Measurements from ENCODE around the gene CEL. TPM values are rescaled to one million over a fixed set of nuclear protein-coding genes. Genes with fewer than 3 reads are reported as not detected.

The CEL gene
- total RNA-seq, 1 experiment from 2014 or later = 3.6 TPM

DNA sequence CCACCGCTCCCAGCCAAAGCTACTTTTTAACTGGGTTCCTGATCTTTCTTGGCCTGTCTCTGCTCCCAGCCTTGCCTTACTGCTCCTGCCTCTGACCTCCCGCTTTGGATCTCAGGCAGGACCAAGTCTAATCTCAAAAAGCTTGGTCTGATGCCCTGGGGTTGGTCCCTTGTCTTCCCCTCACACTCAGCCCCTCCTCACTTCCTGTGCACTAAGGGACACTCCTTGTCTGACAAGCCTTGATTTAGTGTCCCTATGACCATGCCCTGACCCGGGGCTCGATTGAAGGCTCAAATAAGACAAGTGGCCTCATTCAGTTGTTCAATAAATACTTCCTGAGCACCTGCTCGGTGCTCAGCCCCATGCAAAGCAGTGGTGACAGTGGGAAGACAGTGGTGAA is 34.6 kb upstream of the CEL start:
- H3K27ac Mint-ChIP-seq = no peak overlapping the region
- Histone ChIP-seq H4K8ac (replicated peaks; ENCODE audit: insufficient read length, low read depth, low read length) (no peak overlapping the region), H3K27ac (ENCODE audit: insufficient read length, low read depth, low read length) (no peak overlapping the region), H3K18ac (ENCODE audit: insufficient read length, low read depth, low read length) (no peak overlapping the region), H3T11ph (ENCODE audit: low read length) (no peak overlapping the region), H2BK15ac (ENCODE audit: low read depth, low read length) (no peak overlapping the region), H3K56ac (ENCODE audit: insufficient read length, low read depth, low read length) (no peak overlapping the region), H3K79me2 (ENCODE audit: insufficient read depth, low read length) (peaks cover 5% of the 10 kb centered on the region; the same call in 1 of the 2 replicates), H3K9ac (ENCODE audit: extremely low read depth, insufficient read length, low read length) (no peak overlapping the region), H4K5ac (ENCODE audit: insufficient read length, low read depth, low read length) (no peak overlapping the region), H4K91ac (ENCODE audit: insufficient read length, low read depth, low read length) (no peak overlapping the region), H3K4me1 (ENCODE audit: insufficient read depth, low read length) (no peaks in the 10 kb centered on the region; the same call in 1 of the 2 replicates), H3K27me3 (ENCODE audit: insufficient read depth, low read length) (no peaks in the 10 kb centered on the region), H2AK5ac (ENCODE audit: insufficient read length, low read length) (no peak overlapping the region), H2BK20ac (ENCODE audit: low read depth, low read length, poor library complexity, severe bottlenecking) (no peak overlapping the region), H4K20me1 (ENCODE audit: control insufficient read depth, insufficient read depth, insufficient read length) (no peaks in the 10 kb centered on the region), H2BK12ac (ENCODE audit: insufficient read length, low read depth, low read length) (no peak overlapping the region), H3K4ac (ENCODE audit: low read depth, low read length) (no peak overlapping the region), H3K9me3 (ENCODE audit: control insufficient read depth, low read depth, low read length) (no peaks in the 10 kb centered on the region), H3K23me2 (ENCODE audit: insufficient read length, low read depth, low read length, poor library complexity, severe bottlenecking) (peaks cover 4% of the 10 kb centered on the region), H3K79me1 (ENCODE audit: insufficient read depth, low read depth, low read length, poor library complexity, severe bottlenecking) (no peaks in the 10 kb centered on the region), H3K14ac (ENCODE audit: insufficient read depth, low read length) (no peak overlapping the region), H2AFZ (ENCODE audit: low read length) (no peak overlapping the region), H2BK5ac (ENCODE audit: insufficient read length, low read length) (no peak overlapping the region), H3K4me2 (ENCODE audit: insufficient read depth, insufficient read length, low read length) (no peak overlapping the region), H2BK120ac (ENCODE audit: low read depth, low read length, poor library complexity, severe bottlenecking) (no peak overlapping the region), H3K23ac (ENCODE audit: insufficient read length, low read depth, low read length) (no peak overlapping the region)
- TF ChIP-seq, protein P1, sequence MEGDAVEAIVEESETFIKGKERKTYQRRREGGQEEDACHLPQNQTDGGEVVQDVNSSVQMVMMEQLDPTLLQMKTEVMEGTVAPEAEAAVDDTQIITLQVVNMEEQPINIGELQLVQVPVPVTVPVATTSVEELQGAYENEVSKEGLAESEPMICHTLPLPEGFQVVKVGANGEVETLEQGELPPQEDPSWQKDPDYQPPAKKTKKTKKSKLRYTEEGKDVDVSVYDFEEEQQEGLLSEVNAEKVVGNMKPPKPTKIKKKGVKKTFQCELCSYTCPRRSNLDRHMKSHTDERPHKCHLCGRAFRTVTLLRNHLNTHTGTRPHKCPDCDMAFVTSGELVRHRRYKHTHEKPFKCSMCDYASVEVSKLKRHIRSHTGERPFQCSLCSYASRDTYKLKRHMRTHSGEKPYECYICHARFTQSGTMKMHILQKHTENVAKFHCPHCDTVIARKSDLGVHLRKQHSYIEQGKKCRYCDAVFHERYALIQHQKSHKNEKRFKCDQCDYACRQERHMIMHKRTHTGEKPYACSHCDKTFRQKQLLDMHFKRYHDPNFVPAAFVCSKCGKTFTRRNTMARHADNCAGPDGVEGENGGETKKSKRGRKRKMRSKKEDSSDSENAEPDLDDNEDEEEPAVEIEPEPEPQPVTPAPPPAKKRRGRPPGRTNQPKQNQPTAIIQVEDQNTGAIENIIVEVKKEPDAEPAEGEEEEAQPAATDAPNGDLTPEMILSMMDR (conservative IDR thresholded peaks at IDR 0.05) = no peak
- H3K36me3 Mint-ChIP-seq (ENCODE audit: insufficient read depth in 1 of 3, low read depth in 3 of 3) = peaks cover 0 to 5% (median 5%) of the 10 kb centered on the region in 3 experiments; a peak in 3 of 7 replicates
- no peak overlapping the region for H3K4me3 Mint-ChIP-seq
- DNase-seq = no peak
- WGBS (ENCODE audit: extremely low coverage, insufficient read length, low lambda C conversion rate) = no CpG with 5 or more reads among the region's 5 CpGs
- peaks cover 9 to 13% of the 10 kb centered on the region in 2 experiments for H3K4me1 Mint-ChIP-seq
- peaks cover 5 to 6% of the 10 kb centered on the region in 2 experiments; a peak in 3 of 5 replicates for H3K9me3 Mint-ChIP-seq
- H3K27me3 Mint-ChIP-seq (ENCODE audit: low read depth) = peaks cover 20% of the 10 kb centered on the region
